Urinary bladder (tissue), 4 donors: ENCODE data around the gene RGL4. TPM values are rescaled to one million over a fixed set of nuclear protein-coding genes. Genes with fewer than 3 reads are reported as not detected.
"Not testable (repeated sequence)": the region's sequence is repeated elsewhere in the genome, so short reads cannot be mapped to it uniquely, and the experiment has no call there.

Experiments used
- DNase-seq: peaks from one replicate; pipeline ENCODE4 v3.0.0-alpha.2; 2015; ENCODE audit errors: extremely low spot score
- H3K27ac ChIP-seq: one replicate; pipeline ENCODE4 v1.5.1; 2013; ENCODE audit warnings: low read depth, mild to moderate bottlenecking, moderate library complexity
- H3K36me3 ChIP-seq: one replicate; pipeline ENCODE4 v1.6.1; 2013; ENCODE audit warnings: mild to moderate bottlenecking, moderate library complexity; ENCODE audit not compliant: insufficient read depth
- H3K4me1 ChIP-seq: one replicate; pipeline ENCODE4 v1.6.1; 2013; ENCODE audit warnings: mild to moderate bottlenecking, moderate library complexity; ENCODE audit not compliant: insufficient read depth
- H3K4me3 ChIP-seq: one replicate; pipeline ENCODE4 v1.5.1; 2013; ENCODE audit warnings: low read depth, low read length
- WGBS: extraction: QIAGEN DNeasy Blood & Tissue Kit; methylation state at CpG from one replicate; pipeline ENCODE4 v1.1.7; 2013; 5-methylcytosine and 5-hydroxymethylcytosine counted together
- polyA plus RNA-seq: library from polyadenylated mRNA; stranded (reverse); fragments of 200-250 nt; gene quantifications from one replicate; pipeline ENCODE4 v1.2.3, GENCODE V29; 2013
- total RNA-seq: library from RNA; depleted of rRNA; stranded (reverse); fragments of >200 nt; gene quantifications from one replicate; pipeline ENCODE4 v1.2.3, GENCODE V29; 2014
- donor health status: healthy with polysubstance abuse.
- donor health status: healthy.

Gene RGL4
- total and polyA plus RNA-seq, 2 donors = 0.32 TPM; not detected in 1

DNA sequence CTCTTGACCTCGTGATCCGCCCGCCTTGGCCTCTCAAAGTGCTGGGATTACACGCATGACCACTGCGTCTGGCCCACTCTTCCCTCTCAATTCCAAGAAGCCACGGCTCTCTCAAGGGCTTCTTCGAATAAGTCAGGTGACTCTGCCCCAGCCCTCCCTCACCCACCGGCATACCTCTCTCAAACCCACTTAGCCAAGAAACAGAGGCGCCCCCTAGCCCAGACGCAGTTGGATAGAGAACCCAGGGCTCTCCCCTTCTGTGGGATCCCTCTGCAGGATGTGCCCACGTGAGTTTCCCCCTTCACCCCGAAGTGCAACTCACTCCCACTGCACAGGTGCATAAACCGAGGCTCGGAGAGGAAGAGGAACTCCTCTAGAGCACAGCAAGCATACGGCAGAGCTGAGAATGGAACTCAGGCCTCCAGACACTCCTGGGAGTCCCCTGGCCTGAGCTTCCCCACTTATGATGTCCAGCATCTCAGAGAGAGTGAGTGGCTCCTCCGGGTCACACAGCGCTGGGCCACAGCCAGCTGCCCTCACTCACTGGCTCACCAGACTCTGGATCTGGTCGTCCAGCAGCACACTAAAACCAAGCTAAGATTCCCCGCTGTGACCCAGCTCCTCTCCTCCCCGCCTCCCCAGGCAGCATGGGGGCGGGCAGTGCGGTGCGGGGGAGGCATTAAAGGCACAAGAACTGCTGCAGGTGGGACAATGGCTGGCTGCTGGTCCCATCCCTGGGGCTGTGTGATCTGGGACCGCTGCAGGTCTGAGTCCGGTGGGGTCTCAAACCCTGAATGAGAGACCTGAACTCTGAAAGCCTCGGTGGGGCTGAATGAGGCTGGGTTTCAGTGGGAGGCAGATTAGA is 16.8 kb upstream of the RGL4 start:
- Histone ChIP-seq H3K27ac (no peak overlapping the region), H3K36me3 (no peaks in the 10 kb centered on the region), H3K4me3 (no peak overlapping the region), H3K4me1 (no peaks in the 10 kb centered on the region)
- 76% methylated on average over 26 of the region's 26 CpGs for WGBS
- DNase-seq = no peak

- not testable (repeated sequence) for H3K36me3 ChIP-seq, DNase-seq, H3K27ac ChIP-seq, H3K4me3 ChIP-seq, H3K4me1 ChIP-seq
- WGBS = 94% methylated on average over 6 of the region's 6 CpGs
These were observed 15.8 kb upstream of the RGL4 start for GRCh38 chr22:23674886-23675501.

DNA sequence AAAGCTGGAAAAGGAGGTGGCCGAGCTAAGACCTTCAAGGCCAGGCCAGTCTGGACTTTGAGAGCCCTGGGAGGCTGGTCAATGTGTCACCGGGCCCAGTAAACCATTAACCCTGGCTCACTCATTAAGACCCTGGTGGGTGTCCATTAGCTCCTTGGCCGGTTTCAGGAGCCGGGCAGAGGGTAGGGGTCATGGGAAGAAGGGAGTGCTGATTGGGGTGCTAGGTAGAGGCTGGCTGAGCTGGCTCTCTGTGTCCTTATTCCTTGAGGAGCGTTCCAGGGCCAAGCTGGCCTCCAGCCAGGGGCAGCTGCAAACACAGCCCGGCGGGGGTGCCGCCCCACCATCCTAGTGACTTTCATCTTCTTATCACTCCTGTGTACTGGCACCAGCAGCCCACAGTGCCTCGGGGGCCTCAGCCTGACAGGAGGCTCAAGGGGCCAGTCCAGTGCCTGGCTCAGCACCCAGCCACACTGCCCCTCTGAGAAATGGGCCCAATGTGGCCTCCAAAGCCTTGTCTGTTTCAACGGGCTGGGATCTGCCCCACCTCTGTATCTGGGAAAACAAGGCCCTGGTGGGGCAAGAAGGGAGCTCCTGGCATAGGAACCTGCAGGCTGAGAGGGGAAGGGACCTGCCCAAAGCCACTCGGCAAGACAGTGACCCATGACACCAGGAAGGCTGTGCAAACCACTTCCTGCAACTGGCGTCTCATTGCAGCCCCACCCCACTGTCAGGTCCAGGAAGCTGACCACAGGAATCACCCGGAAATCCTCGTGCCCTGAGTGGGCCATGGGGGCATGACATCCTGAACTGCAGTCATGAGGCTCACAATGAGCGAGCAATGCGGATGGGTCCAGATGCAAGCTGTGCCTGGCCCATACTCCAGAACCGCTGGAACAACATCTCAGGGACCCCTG is 15.1 kb upstream of the RGL4 start:
- WGBS = 68% methylated on average over 17 of the region's 17 CpGs
- DNase-seq = no peak
- Histone ChIP-seq H3K36me3 (no peaks in the 10 kb centered on the region), H3K27ac (no peak overlapping the region), H3K4me1 (no peaks in the 10 kb centered on the region), H3K4me3 (no peak overlapping the region)

GRCh38 chr22:23676841-23677700 is 13.7 kb upstream of the RGL4 start:
- H3K4me3 ChIP-seq, H3K36me3 ChIP-seq, H3K27ac ChIP-seq, H3K4me1 ChIP-seq, DNase-seq: not testable (repeated sequence)
- 94% methylated on average over 12 of the region's 12 CpGs for WGBS

- H3K27ac ChIP-seq = no peak overlapping the region
- DNase-seq = no peak
- no peak overlapping the region for H3K4me3 ChIP-seq
- no peaks in the 10 kb centered on the region for H3K36me3 ChIP-seq
- 84% methylated on average over 6 of the region's 6 CpGs for WGBS
- H3K4me1 ChIP-seq = no peaks in the 10 kb centered on the region
These were observed 13.2 kb upstream of the RGL4 start for GRCh38 chr22:23677701-23677995.

- H3K4me1 ChIP-seq = no peaks in the 10 kb centered on the region
- 87% methylated on average over 6 of the region's 6 CpGs for WGBS
- H3K27ac ChIP-seq = no peak overlapping the region
- H3K4me3 ChIP-seq = no peak overlapping the region
- DNase-seq = no peak
- no peaks in the 10 kb centered on the region for H3K36me3 ChIP-seq
These were observed 12.7 kb upstream of the RGL4 start for GRCh38 chr22:23678133-23678532.

DNA sequence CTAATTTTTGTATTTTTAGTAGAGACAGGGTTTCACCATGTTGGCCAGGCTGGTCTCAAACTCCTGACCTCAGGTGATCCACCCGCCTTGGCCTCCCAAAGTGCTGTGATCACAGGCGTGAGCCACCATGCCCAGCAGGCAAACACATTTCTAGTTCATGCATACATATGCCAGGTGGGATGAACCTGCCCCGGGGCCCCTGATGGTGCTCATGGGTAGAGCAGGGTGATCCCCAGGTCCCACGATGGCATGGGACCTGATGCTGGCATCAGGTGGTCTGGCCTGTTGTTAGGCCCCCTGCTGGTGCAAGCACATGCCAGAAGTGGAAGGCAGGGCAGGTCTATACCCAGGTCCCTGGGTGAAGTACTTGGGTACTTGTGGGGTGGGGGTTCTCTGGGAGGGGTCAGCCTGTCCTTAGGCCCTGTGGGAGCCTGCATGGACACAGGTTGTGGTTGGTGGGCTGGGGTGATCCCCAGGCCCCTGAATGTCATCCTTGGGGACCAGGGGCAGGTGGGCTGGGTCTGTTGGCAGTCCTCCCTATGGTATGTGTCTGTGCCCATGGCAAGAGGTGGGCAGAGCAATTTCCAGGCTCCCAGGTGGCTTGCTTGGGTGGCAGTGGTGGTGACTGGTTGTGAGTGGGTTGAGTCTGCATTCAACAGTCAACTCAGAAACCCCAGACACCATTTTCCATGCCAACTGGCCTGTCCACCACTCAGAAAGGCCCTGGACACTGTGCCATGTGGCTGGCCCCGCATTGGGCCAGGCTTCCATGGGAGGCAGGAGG is 9.6 kb upstream of the RGL4 start:
- Histone ChIP-seq H3K4me3 (no peak overlapping the region), H3K27ac (no peak overlapping the region), H3K4me1 (no peaks in the 10 kb centered on the region), H3K36me3 (no peaks in the 10 kb centered on the region)
- no peak for DNase-seq
- 86% methylated on average over 5 of the region's 5 CpGs for WGBS

DNA sequence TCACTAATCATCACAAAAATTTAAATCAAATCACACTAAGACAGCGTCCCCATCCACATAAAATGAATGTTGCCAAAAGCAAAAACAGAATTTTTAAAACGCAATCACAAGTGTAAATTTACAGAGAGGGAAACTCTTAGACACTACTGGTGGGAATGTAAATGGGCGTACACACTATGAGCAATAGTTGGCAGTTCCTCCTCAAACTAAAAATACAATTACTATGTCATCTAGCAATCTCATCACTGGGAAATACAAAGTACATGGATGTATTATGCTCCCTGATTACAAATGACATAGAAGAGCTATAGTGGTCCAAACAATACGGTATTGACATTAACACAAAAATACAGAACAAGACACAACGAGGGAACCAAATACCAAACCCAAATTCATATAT is 8.7 kb upstream of the RGL4 start:
- Histone ChIP-seq H3K4me1 (no peaks in the 10 kb centered on the region), H3K4me3 (no peak overlapping the region), H3K36me3 (no peaks in the 10 kb centered on the region), H3K27ac (no peak overlapping the region)
- 56% methylated on average over 5 of the region's 5 CpGs for WGBS
- no peak for DNase-seq

DNA sequence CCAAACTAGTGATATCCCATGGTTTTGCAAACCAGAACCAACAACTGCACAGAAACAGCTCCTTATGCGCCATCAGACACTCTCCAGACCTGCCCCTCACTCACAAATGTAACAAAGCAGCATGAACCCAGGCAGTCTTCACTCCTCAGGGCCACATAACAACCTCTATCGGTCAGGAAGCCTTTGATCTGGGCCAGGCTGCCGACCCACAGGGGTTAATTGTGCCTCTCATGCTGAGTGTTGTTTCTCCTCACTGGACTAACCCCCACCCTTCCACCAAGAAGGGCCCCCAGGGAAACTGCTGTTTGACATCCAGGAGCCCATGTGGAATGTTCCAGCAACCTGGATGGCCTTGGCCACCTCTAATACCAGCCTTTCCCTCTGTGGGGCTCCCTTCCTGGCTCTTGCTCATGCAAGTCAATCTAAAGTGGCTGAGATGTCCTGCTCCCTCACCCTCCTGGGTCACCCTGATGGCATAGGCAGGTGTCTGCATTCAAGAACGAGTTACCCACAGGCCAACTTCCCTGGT is 7.9 kb upstream of the RGL4 start:
- DNase-seq = no peak
- no peak overlapping the region for H3K4me3 ChIP-seq
- WGBS = 60% methylated on average over 4 of the region's 4 CpGs
- H3K4me1 ChIP-seq = no peaks in the 10 kb centered on the region
- no peaks in the 10 kb centered on the region for H3K36me3 ChIP-seq
- no peak overlapping the region for H3K27ac ChIP-seq

DNA sequence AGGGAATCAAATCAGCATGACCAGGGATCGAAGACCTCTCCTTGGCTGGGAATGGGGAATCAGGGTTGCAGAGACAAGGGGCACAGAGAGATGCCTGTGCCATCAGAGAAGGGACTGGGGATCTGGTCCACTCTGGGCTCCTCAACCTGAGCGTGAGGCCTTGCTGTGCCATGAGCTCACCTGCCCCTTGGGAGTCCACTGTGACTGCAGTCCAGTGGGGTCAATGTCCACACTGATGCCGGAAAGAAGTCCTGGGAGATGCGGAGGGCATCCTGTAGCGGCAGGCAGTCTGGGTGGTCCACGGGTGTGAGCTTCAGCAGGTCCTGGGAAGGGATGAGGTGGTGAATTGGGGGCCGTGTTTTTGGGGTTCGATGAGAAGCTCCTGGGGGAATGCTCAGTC is 7.3 kb upstream of the RGL4 start:
- Histone ChIP-seq H3K27ac (no peak overlapping the region), H3K4me3 (no peak overlapping the region), H3K4me1 (no peaks in the 10 kb centered on the region), H3K36me3 (no peaks in the 10 kb centered on the region)
- 93% methylated on average over 8 of the region's 8 CpGs for WGBS
- DNase-seq = no peak

DNA sequence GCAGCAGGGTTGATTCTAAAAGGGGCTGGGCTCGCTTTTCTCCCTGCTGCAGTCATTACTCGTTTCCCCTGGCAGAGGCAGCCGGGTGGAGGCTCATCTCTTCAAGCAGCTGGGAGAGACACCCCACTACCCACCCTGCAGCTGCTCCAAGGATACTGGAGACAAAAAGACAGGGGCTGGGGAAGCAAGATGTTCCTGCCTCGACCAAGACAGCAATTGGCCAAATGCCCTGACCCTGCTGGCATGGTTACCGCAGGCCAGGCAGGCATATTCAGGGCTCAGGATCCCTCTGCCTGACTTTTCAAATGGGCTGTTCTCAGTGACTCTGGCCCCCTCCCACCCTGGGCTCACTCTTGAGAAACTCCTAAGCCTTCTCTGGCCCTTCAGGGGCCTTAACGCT is 6.8 kb upstream of the RGL4 start:
- no peak for DNase-seq
- no peaks in the 10 kb centered on the region for H3K4me1 ChIP-seq
- no peaks in the 10 kb centered on the region for H3K36me3 ChIP-seq
- WGBS = 50% methylated on average over 6 of the region's 6 CpGs
- H3K27ac ChIP-seq = no peak overlapping the region
- H3K4me3 ChIP-seq = no peak overlapping the region

GRCh38 chr22:23684561-23685031 is 6.2 kb upstream of the RGL4 start:
- WGBS = 56% methylated on average over 8 of the region's 8 CpGs
- DNase-seq = no peak
- no peak overlapping the region for H3K4me3 ChIP-seq
- H3K36me3 ChIP-seq = no peaks in the 10 kb centered on the region
- no peaks in the 10 kb centered on the region for H3K4me1 ChIP-seq
- H3K27ac ChIP-seq = no peak overlapping the region
